Endothelial cell of umbilical vein (primary cell): ENCODE results near the gene SPARC.

Experiments used
- CTCF ChIP-seq, 2 donors: IDR thresholded peaks; 1 replicate in 1 of 2; 2 replicates in 1 of 2; pipeline ENCODE4 v1.5.1; 2011; ENCODE audit warnings: low read length in 2 of 2, mild to moderate bottlenecking in 2 of 2, moderate library complexity in 2 of 2, control low read depth in 1 of 2, inconsistent platforms in 1 of 2, low read depth in 1 of 2; ENCODE audit not compliant: insufficient read depth in 1 of 2; ENCODE audit errors: extremely low read depth in 1 of 2
- EZH2 ChIP-seq: IDR thresholded peaks from 2 replicates; pipeline ENCODE4 v1.6.1; 2012; ENCODE audit warnings: borderline replicate concordance, low read depth, mild to moderate bottlenecking, moderate library complexity, low read length, inconsistent platforms; ENCODE audit not compliant: severe bottlenecking
- FOS ChIP-seq: IDR thresholded peaks from 2 replicates; pipeline ENCODE4 v1.6.1; 2011; ENCODE audit warnings: mild to moderate bottlenecking, low read length, moderate library complexity, borderline replicate concordance; ENCODE audit not compliant: insufficient read depth
- GATA2 ChIP-seq: IDR thresholded peaks from 2 replicates; pipeline ENCODE4 v1.7.0; 2011; ENCODE audit warnings: low read depth, mild to moderate bottlenecking, moderate library complexity, mixed read lengths, low read length; ENCODE audit not compliant: insufficient read length, insufficient read depth
- JUN ChIP-seq: IDR thresholded peaks from 2 replicates; pipeline ENCODE4 v1.6.1; 2011; ENCODE audit warnings: borderline replicate concordance, low read depth; ENCODE audit not compliant: insufficient read length, insufficient read depth
- MAX ChIP-seq: IDR thresholded peaks from 2 replicates; pipeline ENCODE4 v1.6.1; 2011; ENCODE audit not compliant: insufficient read depth, insufficient read length
- MYC ChIP-seq: IDR thresholded peaks from one replicate; pipeline ENCODE4 v1.6.1; 2011; ENCODE audit warnings: mild to moderate bottlenecking, low read depth, low read length
- POLR2A ChIP-seq: IDR thresholded peaks from 2 replicates; pipeline ENCODE4 v1.6.1; 2012; ENCODE audit warnings: low read depth, mild to moderate bottlenecking, control low read depth, low read length
- POLR2AphosphoS5 ChIP-seq: IDR thresholded peaks from 2 replicates; pipeline ENCODE4 v1.6.1; 2012; ENCODE audit warnings: low read depth, mild to moderate bottlenecking, control low read depth, low read length, moderate library complexity; ENCODE audit not compliant: insufficient read depth

DNA sequence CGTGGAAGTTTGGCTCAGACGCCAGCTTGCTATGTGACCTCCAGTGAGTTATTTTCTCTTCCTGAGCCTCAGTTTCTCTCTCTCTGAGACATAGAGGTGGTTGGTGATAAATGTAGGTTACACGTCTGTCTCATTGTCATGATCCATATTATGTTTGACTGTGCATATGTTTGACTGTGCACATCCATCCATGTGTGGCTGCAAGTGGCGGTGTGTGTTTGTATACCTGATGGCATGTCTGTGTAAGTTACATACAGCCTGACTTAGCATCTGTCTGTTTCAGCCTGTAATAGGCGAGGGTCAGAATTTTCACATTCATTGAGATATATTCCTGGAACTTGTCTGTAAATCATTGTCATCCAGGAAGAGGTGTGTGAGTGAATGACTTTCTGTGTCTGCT is 3.3 kb downstream of the SPARC start:
- TF ChIP-seq CTCF (IDR thresholded peaks at IDR 0.05; ENCODE audit: extremely low read depth in 1 of 2, insufficient read depth in 1 of 2, low read depth in 1 of 2, low read length in 2 of 2) (no peak), EZH2 (no peak), POLR2AphosphoS5 (peak; percentile 57), FOS (no peak), MYC (no peak), JUN (no peak), POLR2A (peak; percentile 61), MAX (no peak), GATA2 (no peak)
